Erythroblast (primary cell): Measurements from ENCODE around the gene CEBPA.

Experiments
- GATA1 ChIP-seq: IDR thresholded peaks from 2 replicates; pipeline ENCODE4 v1.6.1; 2011; ENCODE audit warnings: low read depth, mild to moderate bottlenecking, control low read depth, low read length, moderate library complexity
- POLR2A ChIP-seq: IDR thresholded peaks from 2 replicates; pipeline ENCODE4 v1.6.1; 2011; ENCODE audit warnings: mild to moderate bottlenecking, low read length

GRCh38 chr19:33281296-33281926 lies 20.9 kb downstream of the CEBPA start:
- TF ChIP-seq POLR2A: no peak
- TF ChIP-seq GATA1: no peak
